WTC11 (cell line): ENCODE data around the gene RABL3. TPM values are rescaled to one million over a fixed set of nuclear protein-coding genes. Genes with fewer than 3 reads are reported as not detected.

Source experiments
- ATAC-seq: fragments of 200-7000 bp; cut with Tn5 transposase; 2 replicates; pipeline ENCODE4 v1.10.0; 2021; ENCODE audit warnings: mild to moderate bottlenecking, moderate library complexity
- CTCF ChIA-PET: fragments of 300-600 bp; sonication (Branson Sonifier 250); formaldehyde crosslinking; loops from one replicate; lab custom pipeline; 2021; ENCODE audit warnings: antibody characterized with exemption; lab: Charles Lee
- POLR2A ChIA-PET: fragments of 350-600 bp; sonication (Branson Sonifier 250); formaldehyde crosslinking; loops from one replicate; lab custom pipeline; 2021; ENCODE audit warnings: antibody characterized with exemption; lab: Charles Lee
- DNase-seq: peaks from one replicate; pipeline ENCODE4 v3.0.0; 2021; ENCODE audit warnings: low spot score
- H3K27ac Mint-ChIP-seq: 2 replicates; pipeline ENCODE4 v1.8.0; 2021; ENCODE audit warnings: mixed read lengths
- H3K27me3 Mint-ChIP-seq: 2 replicates; pipeline ENCODE4 v1.8.0; 2021; ENCODE audit warnings: low read depth, mild to moderate bottlenecking, moderate library complexity, mixed read lengths
- H3K36me3 Mint-ChIP-seq: 2 replicates; pipeline ENCODE4 v1.8.0; 2021; ENCODE audit warnings: mixed read lengths
- H3K4me1 Mint-ChIP-seq: 2 replicates; pipeline ENCODE4 v1.8.0; 2022; ENCODE audit warnings: mixed read lengths
- H3K4me3 Mint-ChIP-seq: 2 replicates; pipeline ENCODE4 v1.8.0; 2021; ENCODE audit warnings: mild to moderate bottlenecking, moderate library complexity, mixed read lengths
- H3K9me3 Mint-ChIP-seq: 2 replicates; pipeline ENCODE4 v1.8.0; 2021; ENCODE audit warnings: mixed read lengths
- ATF2 ChIP-seq: sonication (generic); formaldehyde crosslinking; IDR thresholded peaks from 2 replicates; pipeline ENCODE4 v1.8.1; 2022; ENCODE audit warnings: low read depth, missing genetic modification reagents, borderline replicate concordance
- ATF6 ChIP-seq: sonication (generic); formaldehyde crosslinking; IDR thresholded peaks from 2 replicates; pipeline ENCODE4 v1.8.1; 2023; ENCODE audit warnings: mild to moderate bottlenecking, missing genetic modification reagents
- CREB1 ChIP-seq: sonication (generic); formaldehyde crosslinking; IDR thresholded peaks from 2 replicates; pipeline ENCODE4 v1.8.0; 2023; ENCODE audit warnings: mild to moderate bottlenecking, missing genetic modification reagents
- E2F4 ChIP-seq: sonication (generic); formaldehyde crosslinking; IDR thresholded peaks from 2 replicates; pipeline ENCODE4 v1.8.1; 2022; ENCODE audit warnings: low read depth, mild to moderate bottlenecking, moderate library complexity, missing genetic modification reagents, borderline replicate concordance
- HMGXB4 ChIP-seq: sonication (generic); formaldehyde crosslinking; IDR thresholded peaks from 2 replicates; pipeline ENCODE4 v1.8.1; 2023; ENCODE audit warnings: mild to moderate bottlenecking, moderate library complexity, missing genetic modification reagents
- MAX ChIP-seq: sonication (generic); formaldehyde crosslinking; IDR thresholded peaks from 2 replicates; pipeline ENCODE4 v1.8.0; 2022; ENCODE audit warnings: mild to moderate bottlenecking, missing genetic modification reagents
- OVOL2 ChIP-seq: fragments of 250-450 bp; sonication (Bioruptor Pico); IDR thresholded peaks from 2 replicates; pipeline ENCODE4 v1.9.0; 2021; ENCODE audit warnings: mild to moderate bottlenecking, borderline replicate concordance
- PRRX2 ChIP-seq: fragments of 250-450 bp; sonication (Bioruptor Pico); IDR thresholded peaks from 2 replicates; pipeline ENCODE4 v1.8.0; 2021; ENCODE audit warnings: mild to moderate bottlenecking
- TEAD4 ChIP-seq: sonication (generic); formaldehyde crosslinking; IDR thresholded peaks from 2 replicates; pipeline ENCODE4 v1.8.0; 2022; ENCODE audit warnings: mild to moderate bottlenecking, missing genetic modification reagents
- ZNF138 ChIP-seq: sonication (generic); formaldehyde crosslinking; conservative IDR thresholded peaks from 2 replicates; pipeline ENCODE4 v1.8.1; 2022; ENCODE audit warnings: mild to moderate bottlenecking, moderate library complexity, missing genetic modification reagents
- ZNF263 ChIP-seq: sonication (generic); formaldehyde crosslinking; IDR thresholded peaks from 2 replicates; pipeline ENCODE4 v1.8.1; 2022; ENCODE audit warnings: low read depth, mild to moderate bottlenecking, moderate library complexity, missing genetic modification reagents
- ZNF532 ChIP-seq: fragments of 250-450 bp; sonication (Bioruptor Pico); IDR thresholded peaks from 2 replicates; pipeline ENCODE4 v1.9.0; 2021; ENCODE audit warnings: mild to moderate bottlenecking, borderline replicate concordance
- total RNA-seq: library from RNA; stranded (reverse); gene quantifications from 3 replicates; pipeline ENCODE4 v1.2.3, GENCODE V29; 2021
- TF ChIP-seq, protein P1 (sequence below): sonication (generic); formaldehyde crosslinking; IDR thresholded peaks from 2 replicates; pipeline ENCODE4 v1.8.0; 2023; ENCODE audit warnings: mild to moderate bottlenecking, missing genetic modification reagents
- TF ChIP-seq, protein P2 (sequence below): fragments of 250-450 bp; sonication (Bioruptor Pico); IDR thresholded peaks from 2 replicates; pipeline ENCODE4 v1.9.0; 2021; ENCODE audit warnings: mild to moderate bottlenecking
- TF ChIP-seq, protein P3 (sequence below): sonication (generic); formaldehyde crosslinking; IDR thresholded peaks from 2 replicates; pipeline ENCODE4 v1.8.0; 2022; ENCODE audit warnings: mild to moderate bottlenecking, missing genetic modification reagents

RABL3 gene
- total RNA-seq, 1 experiment from 2014 or later, result 18.2 TPM

- no peak for DNase-seq
- Mint-ChIP-seq H3K4me3 (no peak overlapping the region), H3K27ac (no peak overlapping the region), H3K27me3 (no peaks in the 10 kb centered on the region), H3K9me3 (no peaks in the 10 kb centered on the region), H3K4me1 (0 out of 2 replicates have a peak, but pooled peaks cover 3% of the 10 kb centered on the region)
- CTCF ChIA-PET, result no interaction called here
- no peak for ATAC-seq
- TF ChIP-seq, protein P1, sequence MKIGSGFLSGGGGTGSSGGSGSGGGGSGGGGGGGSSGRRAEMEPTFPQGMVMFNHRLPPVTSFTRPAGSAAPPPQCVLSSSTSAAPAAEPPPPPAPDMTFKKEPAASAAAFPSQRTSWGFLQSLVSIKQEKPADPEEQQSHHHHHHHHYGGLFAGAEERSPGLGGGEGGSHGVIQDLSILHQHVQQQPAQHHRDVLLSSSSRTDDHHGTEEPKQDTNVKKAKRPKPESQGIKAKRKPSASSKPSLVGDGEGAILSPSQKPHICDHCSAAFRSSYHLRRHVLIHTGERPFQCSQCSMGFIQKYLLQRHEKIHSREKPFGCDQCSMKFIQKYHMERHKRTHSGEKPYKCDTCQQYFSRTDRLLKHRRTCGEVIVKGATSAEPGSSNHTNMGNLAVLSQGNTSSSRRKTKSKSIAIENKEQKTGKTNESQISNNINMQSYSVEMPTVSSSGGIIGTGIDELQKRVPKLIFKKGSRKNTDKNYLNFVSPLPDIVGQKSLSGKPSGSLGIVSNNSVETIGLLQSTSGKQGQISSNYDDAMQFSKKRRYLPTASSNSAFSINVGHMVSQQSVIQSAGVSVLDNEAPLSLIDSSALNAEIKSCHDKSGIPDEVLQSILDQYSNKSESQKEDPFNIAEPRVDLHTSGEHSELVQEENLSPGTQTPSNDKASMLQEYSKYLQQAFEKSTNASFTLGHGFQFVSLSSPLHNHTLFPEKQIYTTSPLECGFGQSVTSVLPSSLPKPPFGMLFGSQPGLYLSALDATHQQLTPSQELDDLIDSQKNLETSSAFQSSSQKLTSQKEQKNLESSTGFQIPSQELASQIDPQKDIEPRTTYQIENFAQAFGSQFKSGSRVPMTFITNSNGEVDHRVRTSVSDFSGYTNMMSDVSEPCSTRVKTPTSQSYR (CRISPR knock-in tag), result no peak
- TF ChIP-seq CREB1 (no peak), HMGXB4 (CRISPR knock-in tag) (no peak), OVOL2 (no peak), E2F4 (CRISPR knock-in tag) (no peak), ATF6 (no peak)
- TF ChIP-seq, protein P2, sequence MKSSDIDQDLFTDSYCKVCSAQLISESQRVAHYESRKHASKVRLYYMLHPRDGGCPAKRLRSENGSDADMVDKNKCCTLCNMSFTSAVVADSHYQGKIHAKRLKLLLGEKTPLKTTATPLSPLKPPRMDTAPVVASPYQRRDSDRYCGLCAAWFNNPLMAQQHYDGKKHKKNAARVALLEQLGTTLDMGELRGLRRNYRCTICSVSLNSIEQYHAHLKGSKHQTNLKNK (CRISPR knock-in tag), result no peak
- TF ChIP-seq, protein P3, sequence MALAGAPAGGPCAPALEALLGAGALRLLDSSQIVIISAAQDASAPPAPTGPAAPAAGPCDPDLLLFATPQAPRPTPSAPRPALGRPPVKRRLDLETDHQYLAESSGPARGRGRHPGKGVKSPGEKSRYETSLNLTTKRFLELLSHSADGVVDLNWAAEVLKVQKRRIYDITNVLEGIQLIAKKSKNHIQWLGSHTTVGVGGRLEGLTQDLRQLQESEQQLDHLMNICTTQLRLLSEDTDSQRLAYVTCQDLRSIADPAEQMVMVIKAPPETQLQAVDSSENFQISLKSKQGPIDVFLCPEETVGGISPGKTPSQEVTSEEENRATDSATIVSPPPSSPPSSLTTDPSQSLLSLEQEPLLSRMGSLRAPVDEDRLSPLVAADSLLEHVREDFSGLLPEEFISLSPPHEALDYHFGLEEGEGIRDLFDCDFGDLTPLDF (CRISPR knock-in tag), result no peak
- TF ChIP-seq, all 79 proteins: peak for 0
- no peaks in the 10 kb centered on the region for H3K36me3 Mint-ChIP-seq
- POLR2A ChIA-PET, result interaction anchor here (0.6 kb wide), 1 partner anchor 16 kb away, joined by 3 read pairs; no protein-coding TSS in a partner anchor
Observed at GRCh38 chr3:120710369-120710768, 31.9 kb downstream of the RABL3 start.

DNA sequence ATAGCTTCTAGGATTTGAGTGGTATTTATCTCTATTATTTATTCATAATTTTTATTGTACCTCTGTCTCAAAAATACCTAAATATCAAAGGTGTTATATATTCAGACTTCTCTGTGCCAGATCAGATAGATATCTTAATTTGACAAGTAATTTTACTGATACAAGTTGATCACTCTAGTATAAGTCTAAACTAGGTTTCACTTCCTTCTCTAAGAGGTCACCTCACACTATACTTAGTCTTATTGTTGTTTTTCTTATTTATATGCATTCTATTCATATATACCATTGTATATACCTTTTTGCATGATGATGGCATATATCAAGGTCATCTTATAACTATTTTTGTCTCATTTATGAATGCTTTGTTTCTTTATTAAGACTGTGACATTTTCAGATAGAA lies 33.9 kb downstream of the RABL3 start:
- DNase-seq (no peak), ATAC-seq (no peak)
- H3K4me3 Mint-ChIP-seq, result no peak overlapping the region
- H3K27ac Mint-ChIP-seq, result no peak overlapping the region
- no peaks in the 10 kb centered on the region for H3K27me3 Mint-ChIP-seq
- ChIA-PET POLR2A (no interaction called here), CTCF (no interaction called here)
- H3K4me1 Mint-ChIP-seq, result peaks cover 6% of the 10 kb centered on the region; the same call in 1 of the 2 replicates
- H3K9me3 Mint-ChIP-seq, result peaks cover 5% of the 10 kb centered on the region
- H3K36me3 Mint-ChIP-seq, result peaks cover 8% of the 10 kb centered on the region
- TF ChIP-seq TEAD4 (CRISPR knock-in tag), result no peak
- TF ChIP-seq HMGXB4 (CRISPR knock-in tag), result no peak
- TF ChIP-seq ATF2 (CRISPR knock-in tag), result no peak
- TF ChIP-seq ZNF138 (CRISPR knock-in tag), result no peak
- TF ChIP-seq ZNF263 (CRISPR knock-in tag), result no peak
- TF ChIP-seq ZNF532 (CRISPR knock-in tag), result no peak
- TF ChIP-seq MAX (CRISPR knock-in tag), result no peak
- no peak for TF ChIP-seq PRRX2 (CRISPR knock-in tag)
- no peak for TF ChIP-seq OVOL2
